Liver (tissue), 9 donors: ENCODE measurements around the gene LSM5. TPM values are rescaled to one million over a fixed set of nuclear protein-coding genes. Genes with fewer than 3 reads are reported as not detected.

Experiments
- DNase-seq: peaks from one replicate; pipeline ENCODE4 v3.0.0-alpha.2; 2017; ENCODE audit warnings: low spot score
- H3K27ac ChIP-seq, 2 donors: one replicate each; pipeline ENCODE4 v1.7.0; 2013; ENCODE audit warnings: inconsistent platforms in 2 of 2, low read length in 2 of 2, control low read depth in 1 of 2, low read depth in 1 of 2, mild to moderate bottlenecking in 1 of 2
- H3K27me3 ChIP-seq, 4 donors: one replicate each; pipeline versions ENCODE4 v1.6.1 to v1.7.0; 2013; ENCODE audit warnings: low read length in 3 of 4, inconsistent platforms in 1 of 4, mild to moderate bottlenecking in 1 of 4, moderate library complexity in 1 of 4; ENCODE audit not compliant: control insufficient read depth in 4 of 4, insufficient read depth in 4 of 4
- H3K36me3 ChIP-seq, 4 donors: one replicate each; pipeline versions ENCODE4 v1.6.1 to v1.7.0; 2013; ENCODE audit warnings: low read length in 3 of 4, mild to moderate bottlenecking in 3 of 4, low read depth in 1 of 4, moderate library complexity in 1 of 4; ENCODE audit not compliant: control insufficient read depth in 4 of 4, insufficient read depth in 3 of 4
- H3K4me1 ChIP-seq, 4 donors: one replicate each; pipeline versions ENCODE4 v1.6.1 to v1.7.0; 2013; ENCODE audit warnings: low read length in 3 of 4, mild to moderate bottlenecking in 3 of 4, moderate library complexity in 1 of 4; ENCODE audit not compliant: control insufficient read depth in 4 of 4, insufficient read depth in 4 of 4
- H3K4me3 ChIP-seq, 3 donors: one replicate each; pipeline versions ENCODE4 v1.6.1 to v1.7.0; 2013; ENCODE audit warnings: low read length in 3 of 3, control low read depth in 1 of 3, low read depth in 1 of 3, mild to moderate bottlenecking in 1 of 3
- H3K9ac ChIP-seq, 2 donors: one replicate each; pipeline ENCODE4 v1.7.0; 2013; ENCODE audit warnings: low read length in 2 of 2, mild to moderate bottlenecking in 2 of 2, moderate library complexity in 2 of 2, control low read depth in 1 of 2, low read depth in 1 of 2
- H3K9me3 ChIP-seq, 4 donors: one replicate each; pipeline versions ENCODE4 v1.6.1 to v1.7.0; 2013; ENCODE audit warnings: low read length in 3 of 4; ENCODE audit not compliant: control insufficient read depth in 4 of 4
- ATF3 ChIP-seq: IDR thresholded peaks from 2 replicates; pipeline ENCODE4 v1.6.1; 2016; ENCODE audit warnings: antibody characterized with exemption
- CTCF ChIP-seq: fragments of 150-350 bp; IDR thresholded peaks from 2 replicates; pipeline ENCODE4 v1.5.1; 2017; ENCODE audit warnings: improper control_type of control experiment, low read depth, low read length; ENCODE audit not compliant: missing input control
- EGR1 ChIP-seq, 2 donors: IDR thresholded peaks; 2 replicates each; pipeline ENCODE4 v1.6.1; 2016 to 2018; ENCODE audit warnings: antibody characterized with exemption in 2 of 2, low read depth in 2 of 2
- FOXA1 ChIP-seq: IDR thresholded peaks from 2 replicates; pipeline ENCODE4 v1.6.1; 2016; ENCODE audit warnings: antibody characterized with exemption
- FOXA2 ChIP-seq: IDR thresholded peaks from 2 replicates; pipeline ENCODE4 v1.6.1; 2016; ENCODE audit warnings: antibody characterized with exemption
- GABPA ChIP-seq, 2 donors: IDR thresholded peaks in 1 of 2; conservative IDR thresholded peaks in 1 of 2; 2 replicates each; pipeline ENCODE4 v1.6.1; 2016; ENCODE audit warnings: antibody characterized with exemption in 2 of 2, mild to moderate bottlenecking in 1 of 2, moderate library complexity in 1 of 2
- HNF4A ChIP-seq, 2 donors: conservative IDR thresholded peaks; 2 replicates each; pipeline ENCODE4 v1.6.1; 2016; ENCODE audit warnings: antibody characterized with exemption in 2 of 2, mild to moderate bottlenecking in 2 of 2
- HNF4G ChIP-seq: IDR thresholded peaks from 2 replicates; pipeline ENCODE4 v1.6.1; 2016; ENCODE audit warnings: antibody characterized with exemption
- JUND ChIP-seq, 2 donors: IDR thresholded peaks; 2 replicates each; pipeline ENCODE4 v1.6.1; 2016; ENCODE audit warnings: antibody characterized with exemption in 2 of 2
- MAX ChIP-seq: IDR thresholded peaks from 2 replicates; pipeline ENCODE4 v1.6.1; 2016; ENCODE audit warnings: antibody characterized with exemption
- NR2F2 ChIP-seq: IDR thresholded peaks from 2 replicates; pipeline ENCODE4 v1.6.1; 2016; ENCODE audit warnings: antibody characterized with exemption
- RAD21 ChIP-seq, 2 donors: IDR thresholded peaks; 2 replicates each; pipeline ENCODE4 v1.6.1; 2016; ENCODE audit warnings: antibody characterized with exemption in 2 of 2, mild to moderate bottlenecking in 2 of 2
- REST ChIP-seq: IDR thresholded peaks from 2 replicates; pipeline ENCODE4 v1.6.1; 2016; ENCODE audit warnings: antibody characterized with exemption, mild to moderate bottlenecking
- RXRA ChIP-seq, 2 donors: IDR thresholded peaks; 2 replicates each; pipeline ENCODE4 v1.6.1; 2017 to 2018; ENCODE audit warnings: antibody characterized with exemption in 2 of 2, mild to moderate bottlenecking in 1 of 2
- SP1 ChIP-seq: IDR thresholded peaks from 2 replicates; pipeline ENCODE4 v1.6.1; 2018; ENCODE audit warnings: antibody characterized with exemption, mild to moderate bottlenecking
- TAF1 ChIP-seq: conservative IDR thresholded peaks from 2 replicates; pipeline ENCODE4 v1.6.1; 2016; ENCODE audit warnings: antibody characterized with exemption, mild to moderate bottlenecking
- YY1 ChIP-seq: IDR thresholded peaks from 2 replicates; pipeline ENCODE4 v1.6.1; 2016; ENCODE audit warnings: antibody characterized with exemption, mild to moderate bottlenecking
- ZBTB33 ChIP-seq: IDR thresholded peaks from 2 replicates; pipeline ENCODE4 v1.6.1; 2016; ENCODE audit warnings: antibody characterized with exemption
- WGBS: extraction: QIAGEN DNeasy Blood & Tissue Kit; methylation state at CpG from one replicate; pipeline ENCODE4 v1.1.7; 2013; 5-methylcytosine and 5-hydroxymethylcytosine counted together
- polyA plus RNA-seq, 2 donors: library from polyadenylated mRNA; stranded (reverse) in 1 of 2; unstranded in 1 of 2; fragments of 200-250 nt in 1 of 2; fragments of >200 nt in 1 of 2; fragmentation: Nextera tagmentation in 1 of 2; extraction: Ambion mirVana in 1 of 2; gene quantifications; one replicate each; pipeline versions ENCODE4 v1.2.1 to v1.2.3, GENCODE V29; 2013 to 2015
- total RNA-seq, 2 donors: library from RNA; depleted of rRNA; stranded (reverse); fragments of >200 nt; gene quantifications; one replicate each; pipeline ENCODE4 v1.2.3, GENCODE V29; 2014
- donor health status: healthy.
- donor health status: healthy.
- donor health status: healthy.
- donor health status: healthy.
- donor health status: healthy.

Gene LSM5
- total RNA-seq = 10 to 100 TPM in 1 of 2 donors, 1 to 10 TPM in 1; 6.0 to 14.0 TPM
- 10 to 100 TPM; 37.7 to 74.1 TPM for polyA plus RNA-seq

GRCh38 chr7:32490127-32490796 is at the start of gene LSM5:
Gene LSM5, minus strand, starts transcription at chr7:32490380. Its CDS starts 15 bp downstream, at chr7:32490365.
- Histone ChIP-seq H3K27me3 (no peaks in the 10 kb centered on the region), H3K4me3 (peak within 1 kb of the TSS; percentile 56 to 95 (median 68)), H3K36me3 (peaks cover 0 to 9% (median 0%) of the 10 kb centered on the region in 4 donors), H3K9ac (peak within 1 kb of the TSS; percentile 66 to 91), H3K4me1 (peaks cover 2 to 34% (median 24%) of the 10 kb centered on the region in 4 donors), H3K9me3 (no peaks in the 10 kb centered on the region), H3K27ac (peak within 1 kb of the TSS; percentile 82 to 92)
- TF ChIP-seq TAF1 = peak; percentile 81
- TF ChIP-seq ATF3 = no peak
- peak in 1 of 2 donors; percentile 72 for TF ChIP-seq EGR1 (IDR thresholded peaks at IDR 0.05; ENCODE audit: low read depth in 2 of 2)
- TF ChIP-seq RAD21 (IDR thresholded peaks at IDR 0.05) = no peak
- TF ChIP-seq JUND (IDR thresholded peaks at IDR 0.05) = no peak
- peak; percentile 47 for TF ChIP-seq SP1
- peak; percentile 36 for TF ChIP-seq NR2F2
- peak; percentile 98 for TF ChIP-seq YY1
- no peak for TF ChIP-seq FOXA2
- TF ChIP-seq HNF4A (conservative IDR thresholded peaks at IDR 0.05) = peak in 1 of 2 donors; percentile 22
- TF ChIP-seq HNF4G = no peak
- TF ChIP-seq ZBTB33 = peak; percentile 48
- peak; percentile 27 for TF ChIP-seq REST
- no peak for TF ChIP-seq FOXA1
- no peak for TF ChIP-seq CTCF
- TF ChIP-seq RXRA (IDR thresholded peaks at IDR 0.05) = peak in 1 of 2 donors; percentile 37
- TF ChIP-seq GABPA (IDR thresholded peaks at IDR 0.05 in 1 of 2, conservative IDR thresholded peaks at IDR 0.05 in 1 of 2) = peak; percentile 98 to 99
- peak; percentile 89 for TF ChIP-seq MAX
- peak; percentile 86 for DNase-seq
- under 1% methylated on average over 38 of the region's 38 CpGs for WGBS
